Stimulated activated CD8-positive, alpha-beta memory T cell treated with anti-CD3 and anti-CD28 coated beads, Interleukin-15, amount 100 ng/mL, for 4 hours (primary cell): ENCODE results near the gene SEC31A.

Experiments
- DNase-seq, 2 donors: peaks; one replicate each; pipeline ENCODE4 v3.0.0-alpha.2; 2020; ENCODE audit warnings: low read depth in 2 of 2

SEC31A gene

GRCh38 chr4:82792912-82793649 is 97.9 kb downstream of the SEC31A start:
- DNase-seq: no peak

- no peak for DNase-seq
Measured at GRCh38 chr4:82791179-82791578, 99.8 kb downstream of the SEC31A start.

- DNase-seq: no peak
Measured at GRCh38 chr4:82790060-82790660, 100.8 kb downstream of the SEC31A start.

- DNase-seq: no peak
Measured at GRCh38 chr4:82789025-82789776, 101.8 kb downstream of the SEC31A start.

- no peak for DNase-seq
Measured at GRCh38 chr4:82787342-82787741, 103.6 kb downstream of the SEC31A start.

GRCh38 chr4:82786828-82787227 is 104.1 kb downstream of the SEC31A start:
- no peak for DNase-seq

- no peak for DNase-seq
Measured at GRCh38 chr4:82785611-82786400, 105.1 kb downstream of the SEC31A start.

- no peak for DNase-seq
Measured at GRCh38 chr4:82784681-82785610, 106.0 kb downstream of the SEC31A start.

- DNase-seq: no peak
Measured at GRCh38 chr4:82782626-82783345, 108.2 kb downstream of the SEC31A start.

GRCh38 chr4:82780752-82781231 is 110.2 kb downstream of the SEC31A start:
- no peak for DNase-seq

GRCh38 chr4:82780170-82780751 is 110.7 kb downstream of the SEC31A start:
- no peak for DNase-seq

GRCh38 chr4:82779032-82779431 is 111.9 kb downstream of the SEC31A start:
- DNase-seq: no peak

- no peak for DNase-seq
Measured at GRCh38 chr4:82777857-82778525, 113.0 kb downstream of the SEC31A start.

- no peak for DNase-seq
Measured at GRCh38 chr4:82776925-82777542, 113.9 kb downstream of the SEC31A start.

GRCh38 chr4:82775243-82775642 is 115.7 kb downstream of the SEC31A start:
- no peak for DNase-seq

GRCh38 chr4:82774711-82775171 is 116.2 kb downstream of the SEC31A start:
- no peak for DNase-seq

- no peak for DNase-seq
Measured at GRCh38 chr4:82773057-82773456, 117.9 kb downstream of the SEC31A start.

GRCh38 chr4:82770607-82771006 is 120.3 kb downstream of the SEC31A start:
- no peak for DNase-seq
